SK-N-SH treated with all-trans-retinoic acid at 6 μM for 48 hours (cell line): ENCODE measurements around the gene NTN1.

Experiments
- RARB ChIP-seq: fragments of 250-450 bp; sonication (Bioruptor Pico); IDR thresholded peaks from 2 replicates; pipeline ENCODE4 v1.8.0; 2021; ENCODE audit warnings: mild to moderate bottlenecking, moderate library complexity
- ZFP30 ChIP-seq: fragments of 450-650 bp; formaldehyde crosslinking; IDR thresholded peaks from 2 replicates; pipeline ENCODE4 v1.5.0; 2022; ENCODE audit warnings: mild to moderate bottlenecking, moderate library complexity
- ZNF8 ChIP-seq: fragments of 450-650 bp; formaldehyde crosslinking; IDR thresholded peaks from 2 replicates; pipeline ENCODE4 v1.5.0; 2020; ENCODE audit warnings: mild to moderate bottlenecking, moderate library complexity
- TF ChIP-seq, protein P1 (sequence below): fragments of 250-450 bp; sonication (Bioruptor Pico); IDR thresholded peaks from 2 replicates; pipeline ENCODE4 v1.8.0; 2020; ENCODE audit warnings: mild to moderate bottlenecking, moderate library complexity, borderline replicate concordance
- TF ChIP-seq, protein P2 (sequence below): fragments of 250-450 bp; sonication (Bioruptor Pico); IDR thresholded peaks from 2 replicates; pipeline ENCODE4 v1.8.0; 2021; ENCODE audit warnings: low read depth, mild to moderate bottlenecking, moderate library complexity, borderline replicate concordance

DNA sequence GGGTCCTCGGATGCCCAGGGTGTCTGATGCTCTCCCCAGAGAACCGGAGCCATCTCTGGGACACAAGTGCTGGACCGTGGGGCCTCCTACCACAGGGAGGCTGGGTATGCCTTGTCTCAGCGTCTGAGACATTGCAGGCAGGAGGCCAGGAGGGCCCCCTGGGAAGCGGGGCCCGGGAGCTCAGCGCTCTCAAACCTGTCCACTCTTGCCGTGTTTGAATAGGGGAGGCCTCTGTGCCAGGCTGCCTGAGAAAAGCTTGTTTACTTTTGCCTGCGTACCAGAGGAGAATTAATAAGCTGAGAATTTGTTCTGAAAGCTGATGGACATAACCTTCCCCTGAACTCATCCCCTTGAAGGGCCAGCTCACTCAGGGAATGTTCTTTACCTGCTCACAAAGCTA is 163.8 kb downstream of the NTN1 start:
- TF ChIP-seq RARB (CRISPR knock-in tag) (no peak), ZNF8 (CRISPR knock-in tag) (no peak), ZFP30 (CRISPR knock-in tag) (no peak)
- TF ChIP-seq, protein P1, sequence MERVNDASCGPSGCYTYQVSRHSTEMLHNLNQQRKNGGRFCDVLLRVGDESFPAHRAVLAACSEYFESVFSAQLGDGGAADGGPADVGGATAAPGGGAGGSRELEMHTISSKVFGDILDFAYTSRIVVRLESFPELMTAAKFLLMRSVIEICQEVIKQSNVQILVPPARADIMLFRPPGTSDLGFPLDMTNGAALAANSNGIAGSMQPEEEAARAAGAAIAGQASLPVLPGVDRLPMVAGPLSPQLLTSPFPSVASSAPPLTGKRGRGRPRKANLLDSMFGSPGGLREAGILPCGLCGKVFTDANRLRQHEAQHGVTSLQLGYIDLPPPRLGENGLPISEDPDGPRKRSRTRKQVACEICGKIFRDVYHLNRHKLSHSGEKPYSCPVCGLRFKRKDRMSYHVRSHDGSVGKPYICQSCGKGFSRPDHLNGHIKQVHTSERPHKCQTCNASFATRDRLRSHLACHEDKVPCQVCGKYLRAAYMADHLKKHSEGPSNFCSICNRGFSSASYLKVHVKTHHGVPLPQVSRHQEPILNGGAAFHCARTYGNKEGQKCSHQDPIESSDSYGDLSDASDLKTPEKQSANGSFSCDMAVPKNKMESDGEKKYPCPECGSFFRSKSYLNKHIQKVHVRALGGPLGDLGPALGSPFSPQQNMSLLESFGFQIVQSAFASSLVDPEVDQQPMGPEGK (CRISPR knock-in tag) = no peak
- TF ChIP-seq, protein P2, sequence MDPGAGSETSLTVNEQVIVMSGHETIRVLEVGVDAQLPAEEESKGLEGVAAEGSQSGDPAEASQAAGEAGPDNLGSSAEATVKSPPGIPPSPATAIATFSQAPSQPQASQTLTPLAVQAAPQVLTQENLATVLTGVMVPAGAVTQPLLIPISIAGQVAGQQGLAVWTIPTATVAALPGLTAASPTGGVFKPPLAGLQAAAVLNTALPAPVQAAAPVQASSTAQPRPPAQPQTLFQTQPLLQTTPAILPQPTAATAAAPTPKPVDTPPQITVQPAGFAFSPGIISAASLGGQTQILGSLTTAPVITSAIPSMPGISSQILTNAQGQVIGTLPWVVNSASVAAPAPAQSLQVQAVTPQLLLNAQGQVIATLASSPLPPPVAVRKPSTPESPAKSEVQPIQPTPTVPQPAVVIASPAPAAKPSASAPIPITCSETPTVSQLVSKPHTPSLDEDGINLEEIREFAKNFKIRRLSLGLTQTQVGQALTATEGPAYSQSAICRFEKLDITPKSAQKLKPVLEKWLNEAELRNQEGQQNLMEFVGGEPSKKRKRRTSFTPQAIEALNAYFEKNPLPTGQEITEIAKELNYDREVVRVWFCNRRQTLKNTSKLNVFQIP (CRISPR knock-in tag) = no peak
